Stimulated activated CD8-positive, alpha-beta memory T cell treated with anti-CD3 and anti-CD28 coated beads, Interleukin-2, amount 100 ng/mL, for 1 hour (primary cell): ENCODE measurements around the gene ZSCAN20.

ENCODE experiments used
- DNase-seq, 2 donors: peaks; one replicate each; pipeline ENCODE4 v3.0.0-alpha.2; 2020; ENCODE audit warnings: low read depth in 2 of 2

Gene ZSCAN20

DNA sequence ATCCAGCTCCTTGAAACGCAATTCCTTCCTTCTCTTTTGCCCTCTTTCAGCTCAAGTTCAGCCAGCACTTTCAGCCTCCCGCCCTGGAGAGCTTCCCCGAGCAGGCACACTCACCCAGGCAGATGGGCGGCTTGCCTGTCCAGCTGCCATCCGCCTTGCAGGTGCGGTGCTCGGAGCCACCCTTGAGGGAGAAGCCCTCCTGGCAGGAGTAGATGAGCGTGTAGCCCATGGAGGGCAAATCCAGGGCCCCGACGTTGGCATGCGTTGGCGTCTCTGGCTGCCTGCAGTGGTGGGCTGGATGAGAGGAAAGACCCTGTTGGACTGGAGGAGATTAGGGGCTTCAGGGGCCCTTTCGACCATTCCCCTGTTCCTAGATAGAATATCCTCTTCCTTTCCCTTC is 60.5 kb downstream of the ZSCAN20 start:
- no peak for DNase-seq

DNA sequence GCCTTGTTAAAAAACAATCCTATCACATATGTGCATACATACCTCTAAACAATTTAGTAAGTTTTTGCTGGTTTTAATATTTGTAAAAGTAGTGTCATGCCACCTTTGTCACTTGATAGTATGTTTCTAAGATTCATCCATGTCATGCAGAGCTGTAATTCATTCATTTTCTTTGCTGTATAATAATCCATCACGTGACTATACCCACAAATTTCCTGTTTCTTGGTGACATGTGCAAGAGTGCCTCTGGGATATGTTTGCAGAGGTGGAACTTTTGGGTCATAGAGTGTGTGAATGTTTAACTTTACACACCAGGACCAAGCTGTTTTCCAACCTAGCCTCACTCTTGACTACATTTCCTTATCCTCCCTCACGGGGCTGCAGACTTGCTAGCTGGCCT is 62.9 kb downstream of the ZSCAN20 start:
- no peak for DNase-seq

DNA sequence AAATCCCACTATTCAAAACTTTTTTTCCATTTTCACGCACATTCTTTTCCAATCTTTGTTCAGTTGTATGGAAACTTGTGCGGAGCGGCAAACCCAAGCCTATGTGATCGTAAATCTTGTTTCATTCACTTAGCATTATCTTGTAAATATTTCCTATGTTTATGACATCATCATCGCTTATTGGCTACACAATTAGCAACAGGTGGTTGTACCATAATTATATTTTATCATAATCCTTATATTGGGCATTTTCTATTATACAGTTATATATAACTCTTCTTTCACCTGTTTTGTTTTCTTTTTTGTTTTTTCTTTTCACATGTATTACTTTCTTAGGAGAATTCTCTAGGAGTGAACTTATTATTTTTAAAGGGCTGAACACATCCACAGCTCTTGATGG is 65.4 kb downstream of the ZSCAN20 start:
- DNase-seq: no peak

DNA sequence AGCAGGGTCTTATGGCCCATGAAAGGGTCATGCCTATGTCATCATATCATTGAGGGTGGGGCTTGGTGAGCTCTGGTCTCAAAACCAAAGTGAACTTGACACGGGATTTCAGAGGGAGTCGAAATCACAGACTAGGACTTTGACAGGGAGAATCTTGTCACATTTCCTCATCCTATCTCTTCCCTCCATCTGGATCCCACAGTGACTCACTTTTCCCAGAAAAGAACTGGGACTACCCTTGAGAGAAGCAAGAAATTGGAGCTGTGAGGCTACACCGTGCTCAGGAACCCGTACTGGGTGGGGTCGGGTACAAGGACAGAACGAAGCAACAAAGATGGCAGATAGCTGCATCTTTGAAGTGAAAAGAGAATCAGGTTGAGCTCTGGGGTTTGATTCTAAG is 69.5 kb downstream of the ZSCAN20 start:
- DNase-seq: no peak
